Right atrium auricular region (tissue), 2 donors: Measurements from ENCODE around the gene FAM83C. TPM values are rescaled to one million over a fixed set of nuclear protein-coding genes. Genes with fewer than 3 reads are reported as not detected.

Experiments
- DNase-seq: peaks from one replicate; pipeline ENCODE4 v3.0.0-alpha.2; 2019; ENCODE audit warnings: low spot score
- H3K27ac ChIP-seq, 2 donors: fragments of 200-600 bp; sonication (generic); 1 replicate in 1 of 2; 2 replicates in 1 of 2; pipeline ENCODE4 v1.5.1; 2016 to 2019
- H3K27me3 ChIP-seq, 2 donors: fragments of 200-600 bp; sonication (generic); one replicate each; pipeline versions ENCODE4 v1.5.1 to v1.6.0; 2017 to 2019
- H3K36me3 ChIP-seq: fragments of 200-600 bp; sonication (generic); one replicate; pipeline ENCODE4 v1.5.1; 2016
- H3K4me1 ChIP-seq, 2 donors: fragments of 200-600 bp; sonication (generic); one replicate each; pipeline versions ENCODE4 v1.5.1 to v1.6.0; 2017 to 2019
- H3K4me3 ChIP-seq, 2 donors: fragments of 200-600 bp; sonication (generic); 1 replicate in 1 of 2; 2 replicates in 1 of 2; pipeline ENCODE4 v1.5.1; 2017 to 2019; ENCODE audit warnings: mild to moderate bottlenecking in 1 of 2, moderate library complexity in 1 of 2
- H3K9me3 ChIP-seq, 2 donors: fragments of 200-600 bp; sonication (generic); one replicate each; pipeline ENCODE4 v1.5.1; 2019
- CTCF ChIP-seq, 2 donors: fragments of 200-600 bp; sonication (generic); IDR thresholded peaks; one replicate each; pipeline ENCODE4 v1.5.1; 2019; ENCODE audit warnings: antibody characterized with exemption in 2 of 2
- total RNA-seq, 2 donors: library from RNA; depleted of rRNA; stranded (reverse); fragments of >200 nt; gene quantifications; one replicate each; pipeline ENCODE4 v1.1.0, GENCODE V29; 2016

FAM83C gene
- total RNA-seq, 2 donors from 2014 or later, result not detected

DNA sequence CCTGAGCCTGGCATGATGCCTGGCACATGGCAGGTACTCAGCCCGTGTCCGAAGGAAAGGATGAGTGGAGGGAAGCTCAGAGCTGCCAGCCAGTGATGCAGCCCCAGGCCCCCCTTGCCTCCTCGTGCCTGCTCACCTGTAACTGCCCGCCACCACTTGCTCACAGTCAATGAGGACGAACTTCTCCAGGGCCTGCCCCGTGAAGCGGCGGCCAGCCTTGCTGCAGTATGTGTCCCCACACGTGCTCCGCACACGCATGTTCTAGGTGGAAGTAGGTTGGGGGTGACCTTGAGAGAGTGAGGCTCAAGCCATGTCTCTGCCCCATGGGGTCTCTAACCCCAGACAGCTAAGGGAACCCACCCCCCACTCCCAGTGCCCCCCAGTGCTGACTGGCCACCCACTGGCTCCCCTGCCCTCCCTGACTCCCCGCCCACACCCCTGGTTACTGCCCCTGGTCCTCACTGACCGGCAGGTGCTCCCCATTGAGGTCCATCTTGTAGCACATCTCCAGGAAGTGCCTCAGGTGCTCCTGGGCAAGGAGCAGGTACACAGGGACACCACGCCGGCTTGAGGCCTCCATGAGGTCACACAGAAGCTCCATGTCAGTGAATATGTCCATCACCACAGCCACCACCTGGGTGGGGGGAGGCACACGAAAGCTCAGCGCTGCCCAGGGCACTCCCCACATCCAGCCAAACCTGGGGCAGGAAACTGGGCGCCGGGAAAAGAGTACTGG is 3.7 kb downstream of the FAM83C start:
- no peak for DNase-seq
- no peak for TF ChIP-seq CTCF (IDR thresholded peaks at IDR 0.05)
- no peaks in the 10 kb centered on the region for H3K9me3 ChIP-seq

GRCh38 chr20:35287509-35288324 is 4.5 kb downstream of the FAM83C start:
- Histone ChIP-seq H3K27me3 (no peaks in the 10 kb centered on the region), H3K36me3 (no peaks in the 10 kb centered on the region), H3K4me1 (peaks cover 0 to 18% of the 10 kb centered on the region in 2 donors), H3K9me3 (no peaks in the 10 kb centered on the region), H3K27ac (no peak overlapping the region), H3K4me3 (no peak overlapping the region)
- no peak for DNase-seq
- no peak for TF ChIP-seq CTCF (IDR thresholded peaks at IDR 0.05)

More for the DNA sequence above, 3.7 kb downstream of the FAM83C start:
- Histone ChIP-seq H3K4me1 (peaks cover 0 to 11% of the 10 kb centered on the region in 2 donors), H3K36me3 (no peaks in the 10 kb centered on the region), H3K4me3 (no peak overlapping the region), H3K27ac (no peak overlapping the region), H3K27me3 (no peaks in the 10 kb centered on the region)

DNA sequence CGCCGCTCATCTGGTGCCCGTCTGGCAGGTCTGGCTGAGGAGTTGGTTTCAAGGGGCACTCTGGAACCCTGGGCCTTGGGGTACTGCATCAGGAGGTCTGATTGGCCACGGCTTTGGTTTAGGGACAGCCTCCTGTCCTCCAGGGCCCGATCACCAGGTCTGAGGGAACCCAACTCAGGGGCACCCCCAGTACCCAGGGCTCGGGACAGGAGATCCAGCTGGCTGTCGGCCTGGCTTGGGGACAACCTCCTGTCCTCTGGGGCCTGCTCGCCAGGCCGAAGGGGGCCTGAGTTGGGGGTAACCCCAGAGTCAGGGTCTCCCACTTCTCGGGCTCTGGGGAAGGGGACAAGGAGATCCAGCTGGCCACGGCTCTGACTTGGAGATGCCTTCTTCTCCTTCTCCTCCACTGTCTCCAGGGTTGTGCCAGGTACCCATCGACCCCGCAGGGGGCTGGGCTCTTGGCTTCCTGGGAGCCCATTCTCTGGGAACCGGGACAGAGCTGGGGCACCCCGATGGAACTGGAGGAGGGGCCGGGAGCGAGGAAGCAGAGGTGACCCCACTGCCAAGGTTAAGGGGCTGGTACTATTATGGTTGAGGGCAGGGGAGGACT is 5.2 kb downstream of the FAM83C start:
- TF ChIP-seq CTCF (IDR thresholded peaks at IDR 0.05), result no peak
- Histone ChIP-seq H3K4me3 (no peak overlapping the region), H3K27ac (no peak overlapping the region), H3K4me1 (peaks cover 0 to 18% of the 10 kb centered on the region in 2 donors), H3K9me3 (no peaks in the 10 kb centered on the region), H3K36me3 (no peaks in the 10 kb centered on the region), H3K27me3 (no peaks in the 10 kb centered on the region)
- no peak for DNase-seq

GRCh38 chr20:35286077-35286898 is 5.9 kb downstream of the FAM83C start:
- Histone ChIP-seq H3K27ac (no peak overlapping the region), H3K4me1 (peaks cover 0 to 18% of the 10 kb centered on the region in 2 donors), H3K27me3 (no peaks in the 10 kb centered on the region), H3K36me3 (no peaks in the 10 kb centered on the region), H3K9me3 (no peaks in the 10 kb centered on the region), H3K4me3 (no peak overlapping the region)
- DNase-seq, result no peak
- no peak for TF ChIP-seq CTCF (IDR thresholded peaks at IDR 0.05)

GRCh38 chr20:35285806-35286076 is 6.5 kb downstream of the FAM83C start:
- Histone ChIP-seq H3K4me1 (peaks cover 0 to 18% of the 10 kb centered on the region in 2 donors), H3K27me3 (no peaks in the 10 kb centered on the region), H3K4me3 (no peak overlapping the region), H3K36me3 (peaks cover under 1% of the 10 kb centered on the region), H3K9me3 (no peaks in the 10 kb centered on the region), H3K27ac (no peak overlapping the region)
- DNase-seq, result no peak
- TF ChIP-seq CTCF (IDR thresholded peaks at IDR 0.05), result no peak
